Calu3 (cell line): ENCODE data around the gene TCF3. TPM values are rescaled to one million over a fixed set of nuclear protein-coding genes. Genes with fewer than 3 reads are reported as not detected.

Experiments
- BruUV-seq: library from RNA; stranded (reverse); fragments of 400-500 nt; replicated peaks from 2 replicates; lab custom pipeline; 2021; lab: Mats Ljungman, UMichigan
- CTCF ChIA-PET: fragments of 300-600 bp; sonication (Branson Sonifier 250); formaldehyde crosslinking; loops from one replicate; lab custom pipeline; 2022; ENCODE audit warnings: antibody characterized with exemption; lab: Charles Lee
- DNase-seq: peaks from one replicate; pipeline ENCODE4 v3.0.0; 2022
- H3K27ac Mint-ChIP-seq: one replicate; pipeline ENCODE4 v1.8.0; 2022; ENCODE audit warnings: mixed read lengths; ENCODE audit not compliant: unreplicated experiment
- H3K27me3 Mint-ChIP-seq: one replicate; pipeline ENCODE4 v1.8.0; 2022; ENCODE audit warnings: mixed read lengths; ENCODE audit not compliant: unreplicated experiment
- H3K36me3 Mint-ChIP-seq: one replicate; pipeline ENCODE4 v1.8.0; 2022; ENCODE audit warnings: mild to moderate bottlenecking, moderate library complexity, mixed read lengths; ENCODE audit not compliant: insufficient read depth, unreplicated experiment
- H3K4me1 Mint-ChIP-seq: one replicate; pipeline ENCODE4 v1.8.0; 2022; ENCODE audit warnings: mild to moderate bottlenecking, low read depth, mixed read lengths; ENCODE audit not compliant: unreplicated experiment
- H3K4me3 Mint-ChIP-seq: one replicate; pipeline ENCODE4 v1.8.0; 2022; ENCODE audit warnings: mild to moderate bottlenecking, low read depth, moderate library complexity, mixed read lengths; ENCODE audit not compliant: unreplicated experiment
- H3K9me3 Mint-ChIP-seq: one replicate; pipeline ENCODE4 v1.8.0; 2022; ENCODE audit warnings: low read depth, mixed read lengths; ENCODE audit not compliant: unreplicated experiment
- intact Hi-C: fragments of 100-400 bp; cut with micrococcal nuclease; formaldehyde crosslinking; loops from one replicate; pipeline ENCODE4 v1.10.0; 2022; ENCODE audit not compliant: unreplicated experiment
- total RNA-seq: library from RNA; stranded (reverse); gene quantifications from 2 replicates; pipeline ENCODE4 v1.2.3, GENCODE V29; 2022
- TF ChIP-seq, protein P1 (sequence below): fragments of 200-600 bp; IDR thresholded peaks from one replicate; pipeline ENCODE4 v1.8.0; 2022; ENCODE audit warnings: antibody characterized with exemption; ENCODE audit not compliant: unreplicated experiment

TCF3 gene
- total RNA-seq, 1 experiment from 2014 or later, result 102 TPM

DNA sequence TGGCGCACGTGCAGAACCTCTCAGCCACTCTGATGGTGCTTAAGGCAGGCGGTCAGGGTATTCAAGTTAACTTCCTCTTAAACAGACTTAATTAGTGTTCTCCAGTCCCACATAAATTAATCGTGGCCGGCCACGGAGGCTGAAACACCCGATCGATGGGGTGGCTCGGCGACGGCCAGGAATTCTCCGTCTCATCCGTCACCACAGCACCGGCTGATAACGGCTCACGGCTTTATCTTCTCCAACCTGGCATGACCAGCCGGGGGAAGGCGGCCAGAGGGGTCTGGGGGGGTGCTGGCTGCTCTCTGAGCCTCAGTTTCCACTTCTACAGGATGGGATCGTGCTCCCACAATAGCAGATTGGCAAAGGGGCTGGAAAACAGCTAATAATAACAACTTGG, 32.6 kb upstream of the TCF3 start:
- peaks cover 9% of the 10 kb centered on the region for H3K36me3 Mint-ChIP-seq
- no peak overlapping the region for H3K4me3 Mint-ChIP-seq
- H3K4me1 Mint-ChIP-seq, result peaks cover 15% of the 10 kb centered on the region
- H3K9me3 Mint-ChIP-seq, result no peaks in the 10 kb centered on the region
- CTCF ChIA-PET, result no interaction called here
- BruUV-seq, result no TSS peak
- TF ChIP-seq, protein P1, sequence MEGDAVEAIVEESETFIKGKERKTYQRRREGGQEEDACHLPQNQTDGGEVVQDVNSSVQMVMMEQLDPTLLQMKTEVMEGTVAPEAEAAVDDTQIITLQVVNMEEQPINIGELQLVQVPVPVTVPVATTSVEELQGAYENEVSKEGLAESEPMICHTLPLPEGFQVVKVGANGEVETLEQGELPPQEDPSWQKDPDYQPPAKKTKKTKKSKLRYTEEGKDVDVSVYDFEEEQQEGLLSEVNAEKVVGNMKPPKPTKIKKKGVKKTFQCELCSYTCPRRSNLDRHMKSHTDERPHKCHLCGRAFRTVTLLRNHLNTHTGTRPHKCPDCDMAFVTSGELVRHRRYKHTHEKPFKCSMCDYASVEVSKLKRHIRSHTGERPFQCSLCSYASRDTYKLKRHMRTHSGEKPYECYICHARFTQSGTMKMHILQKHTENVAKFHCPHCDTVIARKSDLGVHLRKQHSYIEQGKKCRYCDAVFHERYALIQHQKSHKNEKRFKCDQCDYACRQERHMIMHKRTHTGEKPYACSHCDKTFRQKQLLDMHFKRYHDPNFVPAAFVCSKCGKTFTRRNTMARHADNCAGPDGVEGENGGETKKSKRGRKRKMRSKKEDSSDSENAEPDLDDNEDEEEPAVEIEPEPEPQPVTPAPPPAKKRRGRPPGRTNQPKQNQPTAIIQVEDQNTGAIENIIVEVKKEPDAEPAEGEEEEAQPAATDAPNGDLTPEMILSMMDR, result no peak
- H3K27ac Mint-ChIP-seq, result no peak overlapping the region
- H3K27me3 Mint-ChIP-seq, result peaks cover 43% of the 10 kb centered on the region
- intact Hi-C loops, result no loop called here
- no peak for DNase-seq

DNA sequence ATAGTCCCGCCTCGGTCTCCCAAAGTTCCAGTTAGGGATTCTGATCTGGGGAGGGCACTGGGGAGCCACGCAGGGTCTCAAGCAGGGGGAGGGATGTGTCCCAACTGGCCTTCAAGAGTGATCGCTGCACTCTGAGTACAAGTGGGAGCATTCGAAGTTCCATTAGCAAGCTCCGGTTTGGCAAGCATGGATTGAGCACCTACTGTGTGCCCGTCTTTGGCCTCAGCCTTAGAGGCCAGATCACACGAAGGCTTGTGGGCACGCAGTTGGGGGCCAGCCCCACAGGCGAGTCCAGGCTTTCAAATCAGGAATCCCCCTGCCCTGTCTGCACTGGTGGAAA, 32.1 kb upstream of the TCF3 start:
- Mint-ChIP-seq H3K27ac (no peak overlapping the region), H3K9me3 (no peaks in the 10 kb centered on the region), H3K27me3 (peaks cover 43% of the 10 kb centered on the region), H3K36me3 (peaks cover 9% of the 10 kb centered on the region), H3K4me3 (no peak overlapping the region), H3K4me1 (peaks cover 15% of the 10 kb centered on the region)
- CTCF ChIA-PET, result no interaction called here
- intact Hi-C loops, result no loop called here
- TF ChIP-seq, protein P1, result no peak
- DNase-seq, result no peak
- no TSS peak for BruUV-seq

DNA sequence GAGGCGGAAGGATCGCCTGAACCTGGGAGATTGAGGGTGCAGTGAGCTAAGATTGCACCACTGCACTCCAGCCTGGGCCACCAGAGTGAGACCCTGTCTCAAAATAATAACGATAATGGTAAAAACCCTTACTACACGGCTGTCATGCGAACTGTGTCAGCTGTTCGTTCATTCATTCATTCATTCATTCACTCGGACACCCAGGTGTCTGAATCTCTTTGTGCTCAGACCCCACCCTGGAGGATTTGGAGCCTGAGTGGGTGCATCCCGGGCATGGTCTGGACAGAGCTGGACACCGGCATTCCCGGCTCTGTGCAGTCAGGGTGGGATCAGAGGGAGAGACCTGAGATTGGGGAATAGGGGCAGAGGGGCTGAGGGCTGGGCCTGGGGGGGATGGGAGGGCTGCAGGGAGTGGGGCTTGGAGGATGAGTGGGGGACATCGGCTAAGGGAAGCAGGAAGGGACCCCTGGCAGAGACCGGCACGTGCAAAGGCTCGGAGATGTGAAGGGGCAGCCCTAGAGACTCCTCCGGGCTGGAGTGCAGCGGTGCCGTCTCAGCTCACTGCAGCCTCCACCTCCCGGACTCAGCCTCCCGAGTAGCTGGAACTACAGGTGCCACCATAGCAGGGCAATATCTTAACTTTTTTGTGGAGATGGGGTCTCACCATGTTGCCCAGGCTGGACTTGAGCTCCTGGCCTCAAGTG, 31.6 kb upstream of the TCF3 start:
- Mint-ChIP-seq H3K4me1 (peaks cover 15% of the 10 kb centered on the region), H3K36me3 (peaks cover 9% of the 10 kb centered on the region), H3K4me3 (no peak overlapping the region), H3K27ac (no peak overlapping the region), H3K27me3 (peaks cover 44% of the 10 kb centered on the region), H3K9me3 (no peaks in the 10 kb centered on the region)
- intact Hi-C loops, result no loop called here
- TF ChIP-seq, protein P1, result no peak
- CTCF ChIA-PET, result interaction anchor here (0.5 kb wide), 1 partner anchor 42 kb away, joined by 3 read pairs; no protein-coding TSS in a partner anchor
- BruUV-seq, result no TSS peak
- no peak for DNase-seq

DNA sequence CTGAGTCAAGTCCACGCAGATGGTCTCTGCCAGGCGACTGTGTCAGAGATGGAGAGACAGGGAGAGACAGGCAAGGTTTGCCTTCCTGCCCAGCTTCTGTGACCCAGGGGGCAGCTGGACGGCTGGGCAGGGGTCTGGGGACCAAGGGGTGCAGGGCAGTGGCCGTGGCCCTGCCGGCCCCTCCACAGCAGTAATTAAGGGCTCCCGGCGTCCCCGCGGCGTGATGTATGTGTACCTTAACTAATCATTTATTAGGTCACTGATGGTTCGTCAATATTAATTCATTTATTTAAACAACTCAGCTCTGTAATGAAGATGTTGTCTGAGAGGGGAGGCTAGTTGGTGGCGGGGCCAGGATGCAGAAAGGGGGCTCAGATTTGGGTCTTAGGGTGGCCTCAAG, 28.6 kb upstream of the TCF3 start:
- peaks cover 46% of the 10 kb centered on the region for H3K27me3 Mint-ChIP-seq
- CTCF ChIA-PET, result interaction anchor here (0.9 kb wide), 1 partner anchor 100 kb away, joined by 3 read pairs; no protein-coding TSS in a partner anchor

More for the DNA sequence above, 28.6 kb upstream of the TCF3 start:
- no peaks in the 10 kb centered on the region for H3K9me3 Mint-ChIP-seq
- H3K27ac Mint-ChIP-seq, result no peak overlapping the region
- intact Hi-C loops, result no loop called here
- TF ChIP-seq, protein P1, result no peak
- no peak overlapping the region for H3K4me3 Mint-ChIP-seq
- BruUV-seq, result no TSS peak
- peaks cover 9% of the 10 kb centered on the region for H3K36me3 Mint-ChIP-seq
- no peak for DNase-seq
- peaks cover 8% of the 10 kb centered on the region for H3K4me1 Mint-ChIP-seq
